C4-2B (cell line): ENCODE results near the gene CCDC40.

ENCODE experiments used
- ZFX ChIP-seq: fragments of 450-650 bp; IDR thresholded peaks from 2 replicates; pipeline ENCODE4 v1.6.1; 2017
- TF ChIP-seq, protein P1 (sequence below): fragments of 450-650 bp; conservative IDR thresholded peaks from 2 replicates; pipeline ENCODE4 v1.5.1; 2017; ENCODE audit warnings: mild to moderate bottlenecking

DNA sequence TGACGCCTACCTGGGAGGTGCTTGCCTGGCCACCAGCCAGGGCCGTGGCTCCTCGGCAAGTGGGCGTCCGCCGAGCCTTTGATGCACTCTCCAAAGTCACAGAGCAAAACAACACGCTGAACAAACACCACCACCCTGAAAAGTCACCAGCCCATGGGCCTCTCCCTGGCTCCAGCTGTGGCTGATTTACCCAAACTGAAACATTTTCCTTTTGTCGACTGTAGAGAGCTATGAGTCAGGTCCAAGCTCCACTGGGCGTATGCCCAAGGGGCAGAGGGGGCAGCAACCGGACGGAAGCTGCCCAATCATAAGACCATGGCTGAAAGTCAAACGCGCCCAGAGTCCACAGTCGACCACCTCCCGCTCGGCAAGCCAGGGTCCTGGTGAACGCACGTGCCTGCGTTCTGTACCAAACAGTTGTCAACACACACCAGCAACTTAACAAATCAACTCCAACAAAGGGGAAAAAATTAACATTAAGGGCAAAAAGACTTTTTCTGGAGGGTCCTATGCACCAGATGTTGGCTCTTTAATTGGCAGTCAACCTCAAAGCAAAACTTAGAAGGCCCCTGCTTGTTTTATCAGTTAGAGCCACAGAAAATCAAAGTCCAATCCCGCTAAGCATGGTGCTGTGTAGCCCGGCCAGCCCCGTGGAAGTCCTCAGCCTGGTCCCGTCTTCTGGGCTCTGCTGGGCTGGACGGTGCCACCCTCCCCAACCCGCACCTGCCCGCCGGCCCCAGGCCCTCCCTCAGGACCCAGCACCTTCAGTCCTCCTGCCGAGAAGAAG is 48.1 kb upstream of the CCDC40 start:
- TF ChIP-seq, protein P1, sequence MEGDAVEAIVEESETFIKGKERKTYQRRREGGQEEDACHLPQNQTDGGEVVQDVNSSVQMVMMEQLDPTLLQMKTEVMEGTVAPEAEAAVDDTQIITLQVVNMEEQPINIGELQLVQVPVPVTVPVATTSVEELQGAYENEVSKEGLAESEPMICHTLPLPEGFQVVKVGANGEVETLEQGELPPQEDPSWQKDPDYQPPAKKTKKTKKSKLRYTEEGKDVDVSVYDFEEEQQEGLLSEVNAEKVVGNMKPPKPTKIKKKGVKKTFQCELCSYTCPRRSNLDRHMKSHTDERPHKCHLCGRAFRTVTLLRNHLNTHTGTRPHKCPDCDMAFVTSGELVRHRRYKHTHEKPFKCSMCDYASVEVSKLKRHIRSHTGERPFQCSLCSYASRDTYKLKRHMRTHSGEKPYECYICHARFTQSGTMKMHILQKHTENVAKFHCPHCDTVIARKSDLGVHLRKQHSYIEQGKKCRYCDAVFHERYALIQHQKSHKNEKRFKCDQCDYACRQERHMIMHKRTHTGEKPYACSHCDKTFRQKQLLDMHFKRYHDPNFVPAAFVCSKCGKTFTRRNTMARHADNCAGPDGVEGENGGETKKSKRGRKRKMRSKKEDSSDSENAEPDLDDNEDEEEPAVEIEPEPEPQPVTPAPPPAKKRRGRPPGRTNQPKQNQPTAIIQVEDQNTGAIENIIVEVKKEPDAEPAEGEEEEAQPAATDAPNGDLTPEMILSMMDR = no peak
- no peak for TF ChIP-seq ZFX
